Hepatocyte (in vitro differentiated cells): ENCODE measurements around the gene PROK1.
"Not testable (repeated sequence)": the region's sequence is repeated elsewhere in the genome, so short reads cannot be mapped to it uniquely, and the experiment has no call there.

Source experiments
- EZH2 ChIP-seq: fragments of 200-600 bp; sonication (generic); IDR thresholded peaks from 2 replicates; pipeline ENCODE4 v1.6.1; 2016; ENCODE audit warnings: antibody characterized with exemption, mild to moderate bottlenecking, borderline replicate concordance
- EZH2phosphoT487 ChIP-seq: fragments of 200-600 bp; sonication (generic); IDR thresholded peaks from one replicate; pipeline ENCODE4 v1.6.1; 2018; ENCODE audit warnings: antibody characterized with exemption, mild to moderate bottlenecking, low read depth, moderate library complexity; ENCODE audit not compliant: unreplicated experiment, severe bottlenecking
- TF ChIP-seq, protein P1 (sequence below): fragments of 200-600 bp; sonication (generic); IDR thresholded peaks from 2 replicates; pipeline ENCODE4 v1.5.1; 2016; ENCODE audit warnings: antibody characterized with exemption, mild to moderate bottlenecking; ENCODE audit not compliant: poor library complexity

DNA sequence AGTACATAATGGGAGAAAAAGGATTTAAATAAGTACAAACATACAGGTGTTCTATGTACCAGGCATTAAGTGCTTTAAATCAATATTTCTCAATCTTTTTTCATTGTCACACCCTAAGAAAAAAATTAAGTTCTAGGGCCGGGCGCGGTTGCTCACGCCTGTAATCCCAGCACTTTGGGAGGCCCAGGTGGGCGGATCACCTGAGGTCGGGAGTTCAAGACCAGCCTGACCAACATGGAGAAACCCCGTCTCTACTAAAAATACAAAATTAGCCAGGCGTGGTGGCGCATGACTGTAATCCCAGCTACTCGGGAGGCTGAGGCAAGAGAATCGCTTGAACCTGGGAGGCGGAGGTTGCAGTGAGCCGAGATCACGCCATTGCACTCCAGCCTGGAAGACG is 44.5 kb upstream of the PROK1 start:
- not testable (repeated sequence) for TF ChIP-seq EZH2, EZH2phosphoT487
- TF ChIP-seq, protein P1, sequence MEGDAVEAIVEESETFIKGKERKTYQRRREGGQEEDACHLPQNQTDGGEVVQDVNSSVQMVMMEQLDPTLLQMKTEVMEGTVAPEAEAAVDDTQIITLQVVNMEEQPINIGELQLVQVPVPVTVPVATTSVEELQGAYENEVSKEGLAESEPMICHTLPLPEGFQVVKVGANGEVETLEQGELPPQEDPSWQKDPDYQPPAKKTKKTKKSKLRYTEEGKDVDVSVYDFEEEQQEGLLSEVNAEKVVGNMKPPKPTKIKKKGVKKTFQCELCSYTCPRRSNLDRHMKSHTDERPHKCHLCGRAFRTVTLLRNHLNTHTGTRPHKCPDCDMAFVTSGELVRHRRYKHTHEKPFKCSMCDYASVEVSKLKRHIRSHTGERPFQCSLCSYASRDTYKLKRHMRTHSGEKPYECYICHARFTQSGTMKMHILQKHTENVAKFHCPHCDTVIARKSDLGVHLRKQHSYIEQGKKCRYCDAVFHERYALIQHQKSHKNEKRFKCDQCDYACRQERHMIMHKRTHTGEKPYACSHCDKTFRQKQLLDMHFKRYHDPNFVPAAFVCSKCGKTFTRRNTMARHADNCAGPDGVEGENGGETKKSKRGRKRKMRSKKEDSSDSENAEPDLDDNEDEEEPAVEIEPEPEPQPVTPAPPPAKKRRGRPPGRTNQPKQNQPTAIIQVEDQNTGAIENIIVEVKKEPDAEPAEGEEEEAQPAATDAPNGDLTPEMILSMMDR, result not testable (repeated sequence)
